Activated naive CD8-positive, alpha-beta T cell treated with anti-CD3 and anti-CD28 coated beads, Interleukin-2, amount 50 U/mL, for 16 hours (primary cell): Measurements from ENCODE around the gene C17orf78.
"Not testable (repeated sequence)": the region's sequence is repeated elsewhere in the genome, so short reads cannot be mapped to it uniquely, and the experiment has no call there.

ENCODE experiments used
- DNase-seq: peaks from one replicate; pipeline ENCODE4 v3.0.0-alpha.2; 2020; ENCODE audit warnings: low read depth, low spot score

The C17orf78 gene

DNA sequence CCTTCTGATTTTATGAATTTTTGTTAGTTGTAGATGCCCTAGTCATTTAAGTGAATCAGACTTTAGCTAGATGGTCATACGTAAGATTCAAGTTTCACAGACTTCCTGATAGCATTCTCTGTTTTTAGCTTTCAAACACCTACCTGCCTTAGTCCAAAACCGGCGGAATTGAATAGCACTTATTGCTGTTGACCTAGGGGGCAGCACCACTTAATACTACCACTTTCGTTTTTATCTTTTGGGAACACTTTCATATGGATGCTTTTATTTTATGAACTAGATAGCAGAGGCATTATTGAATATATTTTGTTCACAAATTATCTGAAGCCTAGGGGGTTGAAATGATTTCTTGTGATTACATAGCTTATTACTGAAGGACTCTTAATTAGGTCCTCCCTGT, 62.4 kb downstream of the C17orf78 start:
- DNase-seq = no peak

DNA sequence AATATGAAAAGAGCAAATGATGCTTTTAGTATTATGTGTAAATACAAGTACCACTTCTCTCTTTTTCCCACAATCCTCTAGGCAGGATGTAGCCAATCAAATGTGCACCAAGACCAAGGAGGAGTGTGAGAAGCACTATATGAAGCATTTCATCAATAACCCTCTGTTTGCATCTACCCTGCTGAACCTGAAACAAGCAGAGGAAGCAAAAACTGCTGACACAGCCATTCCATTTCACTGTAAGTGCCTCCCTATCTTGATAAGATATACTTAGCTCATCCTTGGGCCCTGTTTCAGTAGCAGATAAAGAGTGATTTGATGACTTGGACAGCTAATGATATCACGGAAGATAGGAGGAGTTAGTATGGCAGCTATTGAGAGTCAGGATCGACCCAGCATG, 64.6 kb downstream of the C17orf78 start:
- no peak for DNase-seq

DNA sequence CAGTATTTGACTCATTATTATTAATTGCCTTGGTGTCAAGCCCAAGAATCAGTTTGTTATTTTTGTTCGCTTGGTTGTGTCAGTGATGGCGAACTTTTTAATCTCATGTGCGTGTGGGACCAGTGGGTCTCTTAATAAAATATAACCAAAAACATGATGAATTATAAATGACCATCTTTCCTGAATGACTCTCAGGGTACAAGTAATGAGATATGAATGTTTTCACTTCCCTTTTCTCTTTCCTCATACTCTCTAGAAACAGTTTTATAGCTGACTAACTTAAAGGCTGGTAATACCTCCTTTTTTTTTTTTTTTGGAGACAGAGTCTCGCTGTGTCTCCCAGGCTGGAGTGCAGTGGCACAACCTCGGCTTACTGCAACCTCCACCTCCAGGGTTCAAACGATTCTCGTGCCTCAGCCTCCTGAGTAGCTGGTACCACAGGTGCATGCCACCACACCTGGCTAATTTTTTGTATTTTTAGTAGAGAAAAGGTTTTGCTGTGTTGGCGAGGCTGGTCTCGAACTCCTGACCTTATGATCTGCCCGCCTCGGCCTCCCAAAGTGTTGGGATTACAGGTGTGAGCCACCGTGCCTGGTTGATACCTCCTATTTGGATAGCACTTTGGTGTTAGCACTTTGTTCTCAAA, 65.7 kb downstream of the C17orf78 start:
- not testable (repeated sequence) for DNase-seq
